ENCODE measurements around the gene INTS2.

GRCh38 chr17:61827649-61828395 lies 100.0 kb downstream of the INTS2 start:
- TF ChIP-seq EZH2 (IDR thresholded peaks at IDR 0.05; ENCODE audit: low read length) (no peak), CTCF (optimal IDR thresholded peaks at IDR 0.05 in 1 of 3, IDR thresholded peaks at IDR 0.05 in 1 of 3, conservative IDR thresholded peaks at IDR 0.05 in 1 of 3; ENCODE audit: extremely low read depth in 1 of 3, insufficient read depth in 2 of 3, low read length in 3 of 3) (no peak)
